CD4-positive, alpha-beta T cell (primary cell): Measurements from ENCODE around the gene CETN1. TPM values are rescaled to one million over a fixed set of nuclear protein-coding genes. Genes with fewer than 3 reads are reported as not detected.

ENCODE experiments used
- ATAC-seq: fragments of 200-7000 bp; cut with Tn5 transposase; one replicate; pipeline ENCODE4 v1.10.0; 2022; ENCODE audit warnings: mild to moderate bottlenecking; ENCODE audit not compliant: poor library complexity
- CTCF ChIA-PET: fragments of 350-600 bp; sonication (Branson Sonifier 250); formaldehyde crosslinking; loops from one replicate; lab custom pipeline; 2021; ENCODE audit warnings: antibody characterized with exemption, inconsistent platforms; lab: Charles Lee
- POLR2A ChIA-PET: fragments of 350-600 bp; sonication (Branson Sonifier 250); formaldehyde crosslinking; loops from one replicate; lab custom pipeline; 2021; ENCODE audit warnings: antibody characterized with exemption, inconsistent platforms; lab: Charles Lee
- DNase-seq, 14 experiments: peaks; one replicate each; pipeline ENCODE4 v3.0.0-alpha.2; 2013 to 2020; ENCODE audit warnings: mixed read lengths in 2 of 14
- H3K27ac ChIP-seq, 2 donors: one replicate each; pipeline versions ENCODE4 v1.5.1 to v1.7.0; 2013; ENCODE audit warnings: low read length in 2 of 2, low read depth in 1 of 2, mild to moderate bottlenecking in 1 of 2
- H3K27me3 ChIP-seq, 2 experiments: 1 replicate in 1 of 2; 2 replicates in 1 of 2; pipeline versions ENCODE4 v1.6.1 to v1.7.0; 2013; ENCODE audit warnings: low read length in 2 of 2, control low read depth in 1 of 2, mild to moderate bottlenecking in 1 of 2, moderate library complexity in 1 of 2; ENCODE audit not compliant: insufficient read depth in 2 of 2, control insufficient read depth in 1 of 2
- H3K36me3 ChIP-seq: one replicate; pipeline ENCODE4 v1.6.1; 2013; ENCODE audit warnings: low read length, control low read depth; ENCODE audit not compliant: insufficient read depth
- H3K4me1 ChIP-seq: one replicate; pipeline ENCODE4 v1.6.1; 2013; ENCODE audit warnings: low read length, control low read depth; ENCODE audit not compliant: insufficient read depth
- H3K4me3 ChIP-seq: one replicate; pipeline ENCODE4 v1.5.1; 2013; ENCODE audit warnings: mild to moderate bottlenecking, low read length, moderate library complexity
- H3K9me3 ChIP-seq, 2 experiments: 1 replicate in 1 of 2; 2 replicates in 1 of 2; pipeline versions ENCODE4 v1.6.1 to v1.7.0; 2013; ENCODE audit warnings: low read length in 2 of 2, mild to moderate bottlenecking in 2 of 2, control low read depth in 1 of 2, moderate library complexity in 1 of 2; ENCODE audit not compliant: control insufficient read depth in 1 of 2, insufficient read depth in 1 of 2
- H3K27ac Mint-ChIP-seq: one replicate; pipeline ENCODE4 v1.8.0; 2020; ENCODE audit warnings: mixed read lengths
- H3K27me3 Mint-ChIP-seq: one replicate; pipeline ENCODE4 v1.8.0; 2021; ENCODE audit warnings: mixed read lengths
- H3K36me3 Mint-ChIP-seq: one replicate; pipeline ENCODE4 v1.8.0; 2021; ENCODE audit warnings: low read depth, mixed read lengths
- H3K4me1 Mint-ChIP-seq: one replicate; pipeline ENCODE4 v1.8.0; 2021; ENCODE audit warnings: low read depth, mixed read lengths
- H3K4me3 Mint-ChIP-seq: one replicate; pipeline ENCODE4 v1.8.0; 2020; ENCODE audit warnings: mild to moderate bottlenecking, mixed read lengths
- H3K9me3 Mint-ChIP-seq: one replicate; pipeline ENCODE4 v1.8.0; 2020; ENCODE audit warnings: mixed read lengths
- CTCF ChIP-seq: fragments of 200-600 bp; IDR thresholded peaks from one replicate; pipeline ENCODE4 v1.8.0; 2022; ENCODE audit warnings: antibody characterized with exemption, mild to moderate bottlenecking
- intact Hi-C, 2 experiments: fragments of 100-400 bp; cut with DNase I in 1 of 2; cut with micrococcal nuclease in 1 of 2; formaldehyde crosslinking; loops; one replicate each; pipeline versions ENCODE4 v1.15.1 to v1.9.0; 2023 to 2025; cut with DNase I, micrococcal nuclease
- total RNA-seq, 174 experiments: library from RNA in 2 of 174; stranded (reverse) in 2 of 174; gene quantifications; one replicate each; pipeline ENCODE4 v1.2.3 and lab custom pipeline; 2021 to 2026

The CETN1 gene
- total RNA-seq, 2 experiments from 2014 or later = not detected

DNA sequence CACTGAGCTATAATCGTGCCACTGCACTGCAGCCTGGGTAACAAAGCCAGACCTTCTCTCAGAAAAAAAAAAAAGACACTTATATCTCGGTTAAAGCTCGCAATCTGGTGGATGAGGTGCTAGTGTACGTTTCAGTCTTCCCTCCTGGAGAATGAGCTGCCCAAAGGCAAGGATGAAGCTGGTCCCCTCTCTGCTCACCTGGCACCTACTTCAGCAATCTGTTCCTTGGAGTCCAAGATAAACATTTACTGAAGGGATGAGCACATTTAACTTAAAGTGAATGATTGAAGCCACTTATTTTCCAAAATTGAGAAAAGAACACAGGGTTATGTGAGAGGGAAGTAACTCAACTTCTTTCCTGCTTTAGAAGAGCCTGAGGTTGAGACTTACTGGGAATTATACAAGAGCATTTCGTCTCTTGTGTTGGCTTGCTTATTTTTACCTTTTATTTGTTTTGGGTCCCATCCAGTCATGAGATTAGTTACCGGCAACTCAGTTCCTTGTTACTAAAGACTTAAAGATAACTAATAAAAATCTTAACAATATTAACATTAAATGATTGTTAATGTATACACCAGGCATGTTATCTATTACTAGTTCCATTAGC, 46.1 kb upstream of the CETN1 start:
- Mint-ChIP-seq H3K4me1 (no peaks in the 10 kb centered on the region), H3K27me3 (peaks cover 23% of the 10 kb centered on the region), H3K36me3 (no peaks in the 10 kb centered on the region), H3K27ac (no peak overlapping the region), H3K4me3 (no peak overlapping the region), H3K9me3 (no peaks in the 10 kb centered on the region)
- TF ChIP-seq CTCF = no peak
- Histone ChIP-seq H3K4me3 (no peak overlapping the region), H3K27me3 (no peaks in the 10 kb centered on the region), H3K36me3 (no peaks in the 10 kb centered on the region), H3K27ac (no peak overlapping the region), H3K9me3 (no peaks in the 10 kb centered on the region), H3K4me1 (no peaks in the 10 kb centered on the region)
- no peak for ATAC-seq
- DNase-seq = no peak
- ChIA-PET CTCF (interaction anchor here (1.0 kb wide), 1 partner anchor 314 kb away, joined by 3 read pairs; no protein-coding TSS in a partner anchor), POLR2A (no interaction called here)
- intact Hi-C loops = no loop called here

GRCh38 chr18:543447-544078, 36.6 kb upstream of the CETN1 start:
- no peak overlapping the region for H3K4me3 Mint-ChIP-seq
- CTCF ChIA-PET = no interaction called here

DNA sequence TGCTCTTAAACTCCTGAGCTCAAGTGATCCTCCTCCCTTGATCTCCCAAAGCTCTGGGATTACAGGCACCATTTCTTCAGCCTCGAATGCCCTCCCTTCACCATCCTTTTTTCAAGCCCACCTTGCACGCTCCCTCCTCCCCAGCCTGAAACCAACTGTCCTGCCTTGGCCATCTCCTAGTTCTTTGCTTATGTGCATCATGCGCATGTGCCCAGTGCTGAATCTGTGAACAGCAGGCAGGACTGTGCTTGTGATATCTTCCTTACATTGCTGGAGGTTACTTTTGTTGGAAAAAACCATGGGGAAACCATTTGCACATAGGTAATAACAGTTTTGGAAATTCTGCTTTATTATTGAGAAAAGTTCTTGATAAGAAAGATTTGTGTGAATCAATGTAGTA, 30.2 kb upstream of the CETN1 start:
- Histone ChIP-seq H3K9me3 (no peaks in the 10 kb centered on the region), H3K4me1 (no peaks in the 10 kb centered on the region), H3K4me3 (no peak overlapping the region), H3K27me3 (peaks cover 0 to 4% of the 10 kb centered on the region in 2 experiments), H3K27ac (no peak overlapping the region), H3K36me3 (no peaks in the 10 kb centered on the region)
- H3K4me3 Mint-ChIP-seq = no peak overlapping the region
- ATAC-seq (no peak), DNase-seq (no peak)
- intact Hi-C loops = no loop called here
- no peaks in the 10 kb centered on the region for H3K9me3 Mint-ChIP-seq
- H3K36me3 Mint-ChIP-seq = no peaks in the 10 kb centered on the region
- no peaks in the 10 kb centered on the region for H3K4me1 Mint-ChIP-seq
- CTCF ChIA-PET = no interaction called here
- POLR2A ChIA-PET = no interaction called here
- H3K27me3 Mint-ChIP-seq = peaks cover 16% of the 10 kb centered on the region
- H3K27ac Mint-ChIP-seq = no peak overlapping the region
- TF ChIP-seq CTCF = no peak

More at GRCh38 chr18:543447-544078, 36.6 kb upstream of the CETN1 start:
- Mint-ChIP-seq H3K9me3 (no peaks in the 10 kb centered on the region), H3K4me1 (no peaks in the 10 kb centered on the region), H3K27ac (no peak overlapping the region), H3K27me3 (peaks cover 6% of the 10 kb centered on the region), H3K36me3 (no peaks in the 10 kb centered on the region)
- no peaks in the 10 kb centered on the region for H3K4me1 ChIP-seq
- TF ChIP-seq CTCF = no peak
- H3K4me3 ChIP-seq = no peak overlapping the region
- H3K27ac ChIP-seq = no peak overlapping the region
- no peak for ATAC-seq
- H3K36me3 ChIP-seq = no peaks in the 10 kb centered on the region
- H3K27me3 ChIP-seq = no peaks in the 10 kb centered on the region
- POLR2A ChIA-PET = no interaction called here
- no peak for DNase-seq
- intact Hi-C loops = no loop called here
- no peaks in the 10 kb centered on the region for H3K9me3 ChIP-seq
